Fibroblast of gingiva (primary cell): ENCODE measurements around the gene TAF11L2.
"Not testable (repeated sequence)": the region's sequence is repeated elsewhere in the genome, so short reads cannot be mapped to it uniquely, and the experiment has no call there.

ENCODE experiments used
- DNase-seq: peaks from one replicate; pipeline ENCODE4 v3.0.0-alpha.2; 2011; ENCODE audit warnings: low read depth

The TAF11L2 gene

GRCh38 chr5:17497931-17498330 lies at the start of gene TAF11L2:
TAF11L2 (plus strand) TSS chr5:17498231.
- not testable (repeated sequence) for DNase-seq

GRCh38 chr5:17448877-17449276 lies 49.2 kb upstream of the TAF11L2 start:
- peak; percentile 10 for DNase-seq

- DNase-seq: no peak
Measured at GRCh38 chr5:17452936-17453335, 45.1 kb upstream of the TAF11L2 start.

GRCh38 chr5:17455942-17456341 lies 42.1 kb upstream of the TAF11L2 start:
- DNase-seq: no peak

GRCh38 chr5:17461793-17462192 lies 36.2 kb upstream of the TAF11L2 start:
- no peak for DNase-seq

- no peak for DNase-seq
Measured at GRCh38 chr5:17463653-17464052, 34.4 kb upstream of the TAF11L2 start.

- no peak for DNase-seq
Measured at GRCh38 chr5:17470064-17470463, 28.0 kb upstream of the TAF11L2 start.

GRCh38 chr5:17475064-17475463 lies 23.0 kb upstream of the TAF11L2 start:
- DNase-seq: not testable (repeated sequence)

- no peak for DNase-seq
Measured at GRCh38 chr5:17477043-17477442, 21.0 kb upstream of the TAF11L2 start.

- no peak for DNase-seq
Measured at GRCh38 chr5:17477573-17478265, 20.3 kb upstream of the TAF11L2 start.

- no peak for DNase-seq
Measured at GRCh38 chr5:17481378-17481777, 16.7 kb upstream of the TAF11L2 start.

GRCh38 chr5:17482790-17483189 lies 15.2 kb upstream of the TAF11L2 start:
- DNase-seq: no peak

- DNase-seq: not testable (repeated sequence)
Measured at GRCh38 chr5:17486464-17487173, 11.4 kb upstream of the TAF11L2 start.

GRCh38 chr5:17487174-17487512 lies 10.9 kb upstream of the TAF11L2 start:
- DNase-seq: no peak

GRCh38 chr5:17491257-17491656 lies 6.8 kb upstream of the TAF11L2 start:
- not testable (repeated sequence) for DNase-seq

- no peak for DNase-seq
Measured at GRCh38 chr5:17492770-17493169, 5.3 kb upstream of the TAF11L2 start.

- DNase-seq: no peak
Measured at GRCh38 chr5:17497446-17497845, 585 bp upstream of the TAF11L2 start.

- no peak for DNase-seq
Measured at GRCh38 chr5:17511775-17512325, 13.8 kb downstream of the TAF11L2 start.

- DNase-seq: not testable (repeated sequence)
Measured at GRCh38 chr5:17517526-17517925, 19.5 kb downstream of the TAF11L2 start.

GRCh38 chr5:17518067-17518466 lies 20.0 kb downstream of the TAF11L2 start, which contains the start of gene TAF11L3:
TAF11L3 (plus strand) TSS chr5:17518367.
- not testable (repeated sequence) for DNase-seq

- not testable (repeated sequence) for DNase-seq
Measured at GRCh38 chr5:17519508-17519907, 21.5 kb downstream of the TAF11L2 start.

- DNase-seq: not testable (repeated sequence)
Measured at GRCh38 chr5:17521501-17521900, 23.5 kb downstream of the TAF11L2 start, which contains the start of gene TAF11L4. TAF11L4 (plus strand) TSS chr5:17521801.

GRCh38 chr5:17524935-17525334 lies 26.9 kb downstream of the TAF11L2 start, which contains the start of gene TAF11L5:
TAF11L5 (plus strand) TSS chr5:17525235.
- DNase-seq: not testable (repeated sequence)
